ENCODE data around the gene FCHO2. TPM values are rescaled to one million over a fixed set of nuclear protein-coding genes. Genes with fewer than 3 reads are reported as not detected.

Gene FCHO2
- total RNA-seq, 2 donors from 2014 or later, result 16.8 to 18.5 TPM

DNA sequence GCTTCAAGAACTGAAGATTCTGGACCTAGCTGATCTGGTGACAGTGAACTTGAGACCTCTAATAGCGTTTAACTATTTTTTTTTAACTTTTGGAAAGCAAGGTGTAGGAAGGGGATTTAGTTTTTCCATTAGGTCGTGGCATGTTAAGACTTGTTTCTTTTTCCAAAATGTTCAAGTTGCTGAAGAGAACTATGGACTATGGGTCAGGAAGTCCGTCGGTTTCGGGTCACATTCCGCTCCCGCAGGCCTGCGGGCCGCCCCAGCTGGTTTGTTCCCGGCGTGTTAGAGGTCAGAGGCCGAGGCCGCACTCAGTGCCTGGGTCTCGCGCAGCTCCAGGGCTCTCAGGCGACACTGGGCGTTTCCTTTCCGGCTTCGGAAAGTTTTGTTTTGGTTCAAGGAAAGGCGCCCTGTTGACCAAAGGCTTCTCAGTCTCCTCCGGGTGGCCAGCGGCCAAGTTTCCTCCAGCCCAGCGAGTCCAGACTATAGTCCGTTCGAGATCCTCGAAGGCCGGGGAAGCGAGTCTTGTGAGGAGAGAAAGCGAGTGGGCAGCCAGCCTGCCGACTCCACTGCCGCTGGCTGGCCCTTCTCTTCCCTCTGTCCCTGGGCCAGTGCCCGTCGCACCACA is 586 bp upstream of the FCHO2 start:
- peak; percentile 88 for DNase-seq

GRCh38 chr5:72956324-72957140 is 691 bp downstream of the FCHO2 start:
- Histone ChIP-seq H3K36me3 (ENCODE audit: control insufficient read depth, insufficient read depth, low read length) (no peaks in the 10 kb centered on the region), H3K27ac (ENCODE audit: low read depth, low read length) (peak overlapping the region; percentile 88), H3K9me3 (ENCODE audit: control insufficient read depth, low read length) (no peaks in the 10 kb centered on the region), H3K27me3 (ENCODE audit: control insufficient read depth, insufficient read depth, low read length, poor library complexity, severe bottlenecking) (no peaks in the 10 kb centered on the region), H3K4me1 (ENCODE audit: control insufficient read depth, insufficient read depth, low read length) (no peaks in the 10 kb centered on the region), H3K9ac (ENCODE audit: extremely low read depth, low read length, poor library complexity, severe bottlenecking) (peak overlapping the region; percentile 72), H3K4me3 (ENCODE audit: low read length) (peak overlapping the region; percentile 89)
- Mint-ChIP-seq H3K4me1 (peaks cover 21% of the 10 kb centered on the region), H3K4me3 (peak overlapping the region; percentile 81), H3K9me3 (no peaks in the 10 kb centered on the region), H3K27me3 (ENCODE audit: insufficient read depth) (peaks cover 3% of the 10 kb centered on the region), H3K27ac (peak overlapping the region; percentile 82), H3K36me3 (ENCODE audit: low read depth) (no peaks in the 10 kb centered on the region)
- TF ChIP-seq, protein P1, sequence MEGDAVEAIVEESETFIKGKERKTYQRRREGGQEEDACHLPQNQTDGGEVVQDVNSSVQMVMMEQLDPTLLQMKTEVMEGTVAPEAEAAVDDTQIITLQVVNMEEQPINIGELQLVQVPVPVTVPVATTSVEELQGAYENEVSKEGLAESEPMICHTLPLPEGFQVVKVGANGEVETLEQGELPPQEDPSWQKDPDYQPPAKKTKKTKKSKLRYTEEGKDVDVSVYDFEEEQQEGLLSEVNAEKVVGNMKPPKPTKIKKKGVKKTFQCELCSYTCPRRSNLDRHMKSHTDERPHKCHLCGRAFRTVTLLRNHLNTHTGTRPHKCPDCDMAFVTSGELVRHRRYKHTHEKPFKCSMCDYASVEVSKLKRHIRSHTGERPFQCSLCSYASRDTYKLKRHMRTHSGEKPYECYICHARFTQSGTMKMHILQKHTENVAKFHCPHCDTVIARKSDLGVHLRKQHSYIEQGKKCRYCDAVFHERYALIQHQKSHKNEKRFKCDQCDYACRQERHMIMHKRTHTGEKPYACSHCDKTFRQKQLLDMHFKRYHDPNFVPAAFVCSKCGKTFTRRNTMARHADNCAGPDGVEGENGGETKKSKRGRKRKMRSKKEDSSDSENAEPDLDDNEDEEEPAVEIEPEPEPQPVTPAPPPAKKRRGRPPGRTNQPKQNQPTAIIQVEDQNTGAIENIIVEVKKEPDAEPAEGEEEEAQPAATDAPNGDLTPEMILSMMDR (conservative IDR thresholded peaks at IDR 0.05), result no peak
- 2 to 7% methylated on average over 12 to 51 of the region's 51 CpGs for WGBS, 2 experiments (ENCODE audit: insufficient coverage in 1 of 2, insufficient read length in 1 of 2)
- DNase-seq, result peak; percentile 76

More for the DNA sequence above, 586 bp upstream of the FCHO2 start:
- peak overlapping the region; percentile 81 for H3K4me3 Mint-ChIP-seq
- 45 to 68% methylated on average over 16 to 33 of the region's 33 CpGs for WGBS, 2 experiments (ENCODE audit: insufficient coverage in 1 of 2, insufficient read length in 1 of 2)
- Histone ChIP-seq H3K27me3 (ENCODE audit: control insufficient read depth, insufficient read depth, low read length, poor library complexity, severe bottlenecking) (no peaks in the 10 kb centered on the region), H3K9ac (ENCODE audit: extremely low read depth, low read length, poor library complexity, severe bottlenecking) (peak overlapping the region; percentile 47), H3K4me3 (ENCODE audit: low read length) (peak overlapping the region; percentile 89), H3K4me1 (ENCODE audit: control insufficient read depth, insufficient read depth, low read length) (no peaks in the 10 kb centered on the region), H3K27ac (ENCODE audit: low read depth, low read length) (peak overlapping the region; percentile 27), H3K9me3 (ENCODE audit: control insufficient read depth, low read length) (no peaks in the 10 kb centered on the region), H3K36me3 (ENCODE audit: control insufficient read depth, insufficient read depth, low read length) (no peaks in the 10 kb centered on the region)
- peaks cover 21% of the 10 kb centered on the region for H3K4me1 Mint-ChIP-seq
- H3K36me3 Mint-ChIP-seq (ENCODE audit: low read depth), result no peaks in the 10 kb centered on the region
- no peaks in the 10 kb centered on the region for H3K9me3 Mint-ChIP-seq
- peak overlapping the region; percentile 97 for H3K27ac Mint-ChIP-seq
- peaks cover 3% of the 10 kb centered on the region for H3K27me3 Mint-ChIP-seq (ENCODE audit: insufficient read depth)
- TF ChIP-seq, protein P1 (conservative IDR thresholded peaks at IDR 0.05), result no peak

DNA sequence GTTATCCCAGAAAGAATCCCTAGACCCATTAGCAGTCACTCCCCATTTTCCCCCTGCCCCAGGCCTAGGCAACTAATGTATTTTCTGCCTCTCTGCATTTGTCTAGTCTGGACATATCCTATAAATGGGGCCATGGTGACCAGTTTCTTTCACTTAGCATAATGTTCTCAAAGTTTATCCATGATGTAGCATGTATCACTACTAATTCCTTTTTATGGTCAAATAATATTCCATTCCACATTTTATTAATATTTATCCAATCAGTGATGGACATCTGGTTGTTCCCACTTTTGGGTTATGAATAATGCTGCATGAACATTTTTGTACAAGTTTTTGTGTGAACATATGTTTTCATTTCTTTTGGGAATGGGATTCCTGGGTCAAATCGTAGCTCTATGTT is 1.5 kb downstream of the FCHO2 start:
- Histone ChIP-seq H3K4me1 (ENCODE audit: control insufficient read depth, insufficient read depth, low read length) (no peaks in the 10 kb centered on the region), H3K4me3 (ENCODE audit: low read length) (peak overlapping the region; percentile 89), H3K9me3 (ENCODE audit: control insufficient read depth, low read length) (no peaks in the 10 kb centered on the region), H3K27ac (ENCODE audit: low read depth, low read length) (no peak overlapping the region), H3K36me3 (ENCODE audit: control insufficient read depth, insufficient read depth, low read length) (no peaks in the 10 kb centered on the region), H3K27me3 (ENCODE audit: control insufficient read depth, insufficient read depth, low read length, poor library complexity, severe bottlenecking) (no peaks in the 10 kb centered on the region), H3K9ac (ENCODE audit: extremely low read depth, low read length, poor library complexity, severe bottlenecking) (peak overlapping the region; percentile 72)
- peaks cover 3% of the 10 kb centered on the region for H3K27me3 Mint-ChIP-seq (ENCODE audit: insufficient read depth)
- peak overlapping the region; percentile 81 for H3K4me3 Mint-ChIP-seq
- DNase-seq, result no peak
- peaks cover 21% of the 10 kb centered on the region for H3K4me1 Mint-ChIP-seq
- 95% methylated on average over 1 of the region's 1 CpG; no CpG with 5 or more reads in 1 of the 2 experiments for WGBS, 2 experiments (ENCODE audit: insufficient coverage in 1 of 2, insufficient read length in 1 of 2)
- H3K36me3 Mint-ChIP-seq (ENCODE audit: low read depth), result no peaks in the 10 kb centered on the region
- H3K9me3 Mint-ChIP-seq, result no peaks in the 10 kb centered on the region
- no peak overlapping the region for H3K27ac Mint-ChIP-seq
- TF ChIP-seq, protein P1 (conservative IDR thresholded peaks at IDR 0.05), result no peak
